HL-60 (cell line): Measurements from ENCODE around the gene YWHAQ.

Experiments used
- CTCF ChIP-seq: IDR thresholded peaks from one replicate; pipeline ENCODE4 v1.5.1; 2011; ENCODE audit warnings: low read length, control low read depth, inconsistent platforms; ENCODE audit not compliant: insufficient read depth
- TF ChIP-seq, protein P1 (sequence below): IDR thresholded peaks from 2 replicates; pipeline ENCODE4 v1.6.1; 2012; ENCODE audit warnings: low read depth; ENCODE audit not compliant: insufficient replicate concordance

DNA sequence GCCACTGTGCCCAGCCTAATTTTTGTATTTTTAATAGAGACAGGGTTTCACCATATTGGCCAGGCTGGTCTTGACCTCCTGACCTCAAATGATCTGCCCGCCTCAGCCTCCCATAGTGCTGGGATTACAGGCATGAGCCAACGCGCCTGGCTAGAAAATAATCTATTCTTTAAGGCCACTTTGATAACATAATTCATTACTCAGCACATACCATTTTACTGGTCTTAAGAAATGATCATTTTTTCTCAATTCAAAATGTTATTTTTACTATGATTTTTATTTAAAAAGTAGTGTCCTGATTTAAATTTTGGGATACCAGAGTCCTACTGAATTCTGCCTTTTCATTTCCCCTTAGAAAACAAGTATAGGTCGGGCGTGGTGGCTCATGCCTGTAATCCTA lies 48.2 kb downstream of the YWHAQ start:
- TF ChIP-seq CTCF: no peak
- TF ChIP-seq, protein P1, sequence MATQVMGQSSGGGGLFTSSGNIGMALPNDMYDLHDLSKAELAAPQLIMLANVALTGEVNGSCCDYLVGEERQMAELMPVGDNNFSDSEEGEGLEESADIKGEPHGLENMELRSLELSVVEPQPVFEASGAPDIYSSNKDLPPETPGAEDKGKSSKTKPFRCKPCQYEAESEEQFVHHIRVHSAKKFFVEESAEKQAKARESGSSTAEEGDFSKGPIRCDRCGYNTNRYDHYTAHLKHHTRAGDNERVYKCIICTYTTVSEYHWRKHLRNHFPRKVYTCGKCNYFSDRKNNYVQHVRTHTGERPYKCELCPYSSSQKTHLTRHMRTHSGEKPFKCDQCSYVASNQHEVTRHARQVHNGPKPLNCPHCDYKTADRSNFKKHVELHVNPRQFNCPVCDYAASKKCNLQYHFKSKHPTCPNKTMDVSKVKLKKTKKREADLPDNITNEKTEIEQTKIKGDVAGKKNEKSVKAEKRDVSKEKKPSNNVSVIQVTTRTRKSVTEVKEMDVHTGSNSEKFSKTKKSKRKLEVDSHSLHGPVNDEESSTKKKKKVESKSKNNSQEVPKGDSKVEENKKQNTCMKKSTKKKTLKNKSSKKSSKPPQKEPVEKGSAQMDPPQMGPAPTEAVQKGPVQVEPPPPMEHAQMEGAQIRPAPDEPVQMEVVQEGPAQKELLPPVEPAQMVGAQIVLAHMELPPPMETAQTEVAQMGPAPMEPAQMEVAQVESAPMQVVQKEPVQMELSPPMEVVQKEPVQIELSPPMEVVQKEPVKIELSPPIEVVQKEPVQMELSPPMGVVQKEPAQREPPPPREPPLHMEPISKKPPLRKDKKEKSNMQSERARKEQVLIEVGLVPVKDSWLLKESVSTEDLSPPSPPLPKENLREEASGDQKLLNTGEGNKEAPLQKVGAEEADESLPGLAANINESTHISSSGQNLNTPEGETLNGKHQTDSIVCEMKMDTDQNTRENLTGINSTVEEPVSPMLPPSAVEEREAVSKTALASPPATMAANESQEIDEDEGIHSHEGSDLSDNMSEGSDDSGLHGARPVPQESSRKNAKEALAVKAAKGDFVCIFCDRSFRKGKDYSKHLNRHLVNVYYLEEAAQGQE: no peak
